GM19043 (cell line): ENCODE measurements around the gene CCR5AS.
"Not testable (repeated sequence)": the region's sequence is repeated elsewhere in the genome, so short reads cannot be mapped to it uniquely, and the experiment has no call there.

Experiments used
- ATAC-seq: cut with Tn5 transposase; IDR thresholded peaks from one replicate; pipeline ENCODE4 v1.9.1; 2021; ENCODE audit warnings: low read depth; ENCODE audit not compliant: unreplicated experiment

The CCR5AS gene

GRCh38 chr3:46406443-46406787 is 451 bp downstream of the CCR5AS start:
- no peak for ATAC-seq

GRCh38 chr3:46405301-46406019 is 1.4 kb downstream of the CCR5AS start:
- ATAC-seq, result no peak

- ATAC-seq, result not testable (repeated sequence)
Observed at GRCh38 chr3:46402902-46403301, 4.0 kb downstream of the CCR5AS start.

- no peak for ATAC-seq
Observed at GRCh38 chr3:46401579-46401978, 5.3 kb downstream of the CCR5AS start.

- ATAC-seq, result no peak
Observed at GRCh38 chr3:46400846-46401245, 6.0 kb downstream of the CCR5AS start.

- no peak for ATAC-seq
Observed at GRCh38 chr3:46400000-46400734, 6.7 kb downstream of the CCR5AS start.

GRCh38 chr3:46399557-46399956 is 7.3 kb downstream of the CCR5AS start:
- ATAC-seq, result no peak

GRCh38 chr3:46399098-46399497 is 7.8 kb downstream of the CCR5AS start:
- ATAC-seq, result no peak

- no peak for ATAC-seq
Observed at GRCh38 chr3:46398186-46398955, 8.5 kb downstream of the CCR5AS start.

- no peak for ATAC-seq
Observed at GRCh38 chr3:46397111-46397510, 9.8 kb downstream of the CCR5AS start.

GRCh38 chr3:46395766-46396530 is 10.9 kb downstream of the CCR5AS start:
- ATAC-seq, result no peak

- no peak for ATAC-seq
Observed at GRCh38 chr3:46395210-46395661, 11.6 kb downstream of the CCR5AS start.

GRCh38 chr3:46393554-46394434 is 13.1 kb downstream of the CCR5AS start:
- no peak for ATAC-seq

GRCh38 chr3:46393011-46393410 is 13.9 kb downstream of the CCR5AS start:
- ATAC-seq, result no peak

GRCh38 chr3:46391526-46391925 is 15.3 kb downstream of the CCR5AS start:
- ATAC-seq, result not testable (repeated sequence)

- ATAC-seq, result no peak
Observed at GRCh38 chr3:46389306-46389705, 17.6 kb downstream of the CCR5AS start.

- ATAC-seq, result not testable (repeated sequence)
Observed at GRCh38 chr3:46388847-46389246, 18.0 kb downstream of the CCR5AS start.

GRCh38 chr3:46386205-46386604 is 20.7 kb downstream of the CCR5AS start:
- ATAC-seq, result no peak

- no peak for ATAC-seq
Observed at GRCh38 chr3:46383951-46384330, 22.9 kb downstream of the CCR5AS start.
